GM12875 (cell line): ENCODE measurements around the gene KRT8.

Experiments used
- H3K4me3 ChIP-seq: one replicate; pipeline ENCODE4 v1.5.1; 2011; ENCODE audit warnings: low read depth, low read length, control low read depth
- TF ChIP-seq, protein P1 (sequence below): IDR thresholded peaks from 2 replicates; pipeline ENCODE4 v1.5.1; 2011; ENCODE audit warnings: low read depth, mild to moderate bottlenecking, control low read depth, inconsistent platforms, low read length, moderate library complexity, borderline replicate concordance; ENCODE audit not compliant: insufficient read depth

Gene KRT8

DNA sequence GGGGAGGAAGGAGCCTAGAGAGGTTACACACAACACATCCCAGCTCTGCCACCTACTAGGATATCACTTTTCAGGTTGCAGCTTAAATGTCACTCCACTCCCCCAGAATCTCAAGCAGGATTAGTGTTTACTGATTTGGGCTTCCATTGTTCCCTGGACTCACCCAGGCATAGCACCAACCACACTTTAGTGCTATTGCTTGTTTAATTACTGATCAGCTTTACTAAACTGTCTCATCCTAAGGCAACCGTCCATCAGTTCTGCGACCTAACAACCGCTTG lies 38.0 kb upstream of the KRT8 start:
- TF ChIP-seq, protein P1, sequence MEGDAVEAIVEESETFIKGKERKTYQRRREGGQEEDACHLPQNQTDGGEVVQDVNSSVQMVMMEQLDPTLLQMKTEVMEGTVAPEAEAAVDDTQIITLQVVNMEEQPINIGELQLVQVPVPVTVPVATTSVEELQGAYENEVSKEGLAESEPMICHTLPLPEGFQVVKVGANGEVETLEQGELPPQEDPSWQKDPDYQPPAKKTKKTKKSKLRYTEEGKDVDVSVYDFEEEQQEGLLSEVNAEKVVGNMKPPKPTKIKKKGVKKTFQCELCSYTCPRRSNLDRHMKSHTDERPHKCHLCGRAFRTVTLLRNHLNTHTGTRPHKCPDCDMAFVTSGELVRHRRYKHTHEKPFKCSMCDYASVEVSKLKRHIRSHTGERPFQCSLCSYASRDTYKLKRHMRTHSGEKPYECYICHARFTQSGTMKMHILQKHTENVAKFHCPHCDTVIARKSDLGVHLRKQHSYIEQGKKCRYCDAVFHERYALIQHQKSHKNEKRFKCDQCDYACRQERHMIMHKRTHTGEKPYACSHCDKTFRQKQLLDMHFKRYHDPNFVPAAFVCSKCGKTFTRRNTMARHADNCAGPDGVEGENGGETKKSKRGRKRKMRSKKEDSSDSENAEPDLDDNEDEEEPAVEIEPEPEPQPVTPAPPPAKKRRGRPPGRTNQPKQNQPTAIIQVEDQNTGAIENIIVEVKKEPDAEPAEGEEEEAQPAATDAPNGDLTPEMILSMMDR: no peak
- no peak overlapping the region for H3K4me3 ChIP-seq

DNA sequence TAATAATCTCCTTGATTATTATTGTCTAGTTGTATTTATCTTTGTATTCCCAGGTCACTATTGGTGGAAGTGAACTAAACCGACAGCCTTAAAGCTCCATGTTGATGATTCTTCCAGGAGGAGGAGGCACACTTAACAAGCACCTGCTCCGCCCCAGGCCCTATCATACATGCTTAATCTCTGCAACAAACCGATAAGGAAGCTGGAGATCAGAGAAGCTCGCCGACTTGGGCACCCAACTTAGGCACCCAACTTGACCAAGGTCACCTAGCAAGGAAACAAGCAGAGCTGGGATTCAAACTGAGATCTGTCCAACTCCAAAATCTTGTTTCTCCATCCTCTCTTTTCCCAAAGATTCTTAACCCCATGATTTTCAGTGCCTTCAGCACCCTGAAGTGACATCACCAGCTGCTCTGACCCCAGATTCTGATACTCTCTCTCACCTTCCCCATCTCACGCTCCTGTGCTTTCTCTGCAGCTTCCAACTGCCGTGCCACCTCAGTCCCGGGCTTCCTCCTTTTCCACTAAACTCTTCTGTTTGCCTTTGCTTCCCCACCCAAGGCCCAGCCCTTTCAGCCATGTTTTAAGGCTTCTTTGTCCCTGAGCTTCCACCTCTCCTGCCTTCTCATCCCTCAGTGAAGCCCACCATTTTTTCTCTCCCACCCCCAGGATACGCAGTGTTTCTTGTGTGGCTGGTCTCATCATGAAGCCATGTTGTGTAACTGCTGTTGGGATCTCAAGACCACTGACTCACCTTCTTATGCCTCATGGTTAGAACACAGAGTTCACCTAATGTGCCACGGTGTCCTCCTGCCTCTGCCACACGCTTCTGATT lies 37.4 kb upstream of the KRT8 start:
- TF ChIP-seq, protein P1: no peak
- H3K4me3 ChIP-seq: no peak overlapping the region

DNA sequence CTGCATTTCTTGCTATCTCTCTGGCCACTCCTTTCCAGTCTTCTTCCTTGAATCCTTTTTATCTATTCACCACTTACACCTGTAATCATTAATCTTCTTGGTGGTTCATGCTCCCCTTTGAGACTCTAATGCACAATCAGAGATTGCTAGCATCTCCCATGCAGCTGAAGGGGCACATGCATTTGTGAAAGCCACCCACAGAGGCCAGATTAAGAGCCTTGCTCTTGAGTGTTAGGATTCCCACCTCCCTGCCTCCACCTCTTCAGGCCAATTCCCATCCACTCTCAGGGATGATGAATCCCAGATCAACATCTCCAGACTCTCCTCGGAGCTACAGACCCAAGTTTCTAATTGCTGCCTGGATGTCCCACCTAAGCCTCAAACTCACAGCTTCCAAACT lies 24.7 kb upstream of the KRT8 start:
- TF ChIP-seq, protein P1: no peak
- H3K4me3 ChIP-seq: no peak overlapping the region

DNA sequence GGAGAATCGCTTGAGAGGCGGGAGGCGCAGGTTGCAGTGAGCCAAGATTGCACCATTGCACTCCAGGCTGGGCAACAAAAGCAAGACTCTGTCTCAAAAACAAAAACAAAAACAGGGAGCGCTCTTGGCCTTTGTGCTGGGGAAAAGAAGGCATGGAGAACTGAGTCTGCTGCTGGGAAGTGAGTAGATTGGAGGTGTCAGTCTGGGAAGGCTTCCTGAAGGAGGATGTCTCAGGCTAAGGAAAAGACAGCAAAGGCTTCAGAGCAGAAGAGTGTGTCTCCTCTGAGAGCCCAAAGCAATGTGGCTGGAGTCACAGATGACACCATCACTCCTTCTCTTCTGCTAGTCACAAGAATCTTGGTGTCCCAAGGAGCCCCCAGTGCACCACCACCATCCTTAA lies 23.1 kb upstream of the KRT8 start:
- TF ChIP-seq, protein P1: no peak
- H3K4me3 ChIP-seq: no peak overlapping the region

DNA sequence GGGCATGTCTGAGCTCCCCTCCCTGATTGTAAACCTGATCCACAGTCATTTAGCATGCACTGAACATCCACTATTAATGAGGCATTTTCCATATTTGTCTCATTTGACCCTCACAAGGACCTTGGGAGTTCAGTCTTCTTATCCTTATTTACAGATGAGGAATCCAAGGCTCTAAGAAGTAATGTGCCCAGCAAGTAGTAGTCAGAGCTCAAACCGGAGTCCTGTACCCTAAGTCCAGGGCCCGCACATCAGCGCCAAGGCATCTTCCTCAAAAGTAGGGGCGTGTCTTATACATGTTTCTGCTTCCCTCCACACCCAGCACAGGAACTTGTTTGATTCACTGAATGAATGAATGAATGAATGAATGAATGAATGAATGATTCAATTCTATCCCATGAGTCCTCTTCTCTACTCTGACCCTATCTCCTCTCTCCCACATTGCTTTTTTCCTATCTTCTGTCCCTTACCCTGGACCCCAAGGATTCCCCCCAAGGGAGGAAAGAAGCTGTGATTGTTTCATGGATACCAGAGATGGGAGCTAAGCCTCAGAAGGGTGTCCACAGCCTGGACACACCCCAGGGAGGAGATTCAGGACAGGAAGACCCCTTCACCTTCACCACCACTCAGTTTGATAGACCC lies 21.8 kb upstream of the KRT8 start:
- TF ChIP-seq, protein P1: no peak
- H3K4me3 ChIP-seq: no peak overlapping the region

DNA sequence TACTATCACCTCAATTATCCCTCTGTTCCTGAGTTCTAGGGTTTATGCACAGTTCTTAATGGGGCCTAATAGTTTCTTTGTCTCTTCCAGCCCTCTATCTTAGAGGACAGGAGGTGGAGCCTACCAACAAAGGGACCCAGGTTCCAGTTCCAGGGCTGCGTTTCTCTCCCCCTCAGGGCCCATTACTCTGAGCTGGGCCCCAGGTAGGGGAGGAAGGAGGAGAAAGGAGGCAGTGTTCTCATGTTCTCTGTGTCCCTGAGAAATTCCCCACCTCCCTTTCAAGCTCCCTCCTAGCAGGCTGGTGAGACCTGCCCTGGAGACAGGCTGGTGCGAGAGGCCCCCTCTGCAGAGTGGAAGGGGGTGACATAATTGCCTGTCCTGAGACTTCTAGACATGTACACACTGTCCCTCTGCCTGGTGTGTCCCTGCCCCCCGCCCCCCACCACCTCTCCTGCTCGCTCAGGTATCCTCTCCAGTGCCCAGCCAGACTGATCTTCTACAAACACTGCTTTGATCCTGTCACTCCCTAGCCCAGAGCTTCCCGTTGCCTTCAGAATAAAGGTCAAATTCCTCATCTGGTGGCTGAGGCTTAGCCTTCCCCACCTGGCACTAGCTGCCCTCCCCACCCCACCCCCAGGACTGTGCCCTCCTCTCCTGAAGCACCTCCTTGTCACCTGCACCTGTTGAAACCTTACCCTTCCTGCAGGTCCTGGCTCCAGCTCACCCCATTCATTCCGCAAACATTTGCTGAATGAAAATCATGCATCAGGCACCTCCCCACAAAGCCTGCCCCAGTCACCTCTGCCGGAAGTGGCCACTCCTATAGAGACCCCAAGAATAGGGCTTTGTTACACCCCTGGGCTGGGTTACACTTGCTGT lies 21.1 kb upstream of the KRT8 start:
- TF ChIP-seq, protein P1: no peak
- H3K4me3 ChIP-seq: no peak overlapping the region
